Erythroblast (primary cell): ENCODE results near the gene LDHAL6B.

ENCODE experiments used
- GATA1 ChIP-seq: IDR thresholded peaks from 2 replicates; pipeline ENCODE4 v1.6.1; 2011; ENCODE audit warnings: low read depth, mild to moderate bottlenecking, control low read depth, low read length, moderate library complexity
- POLR2A ChIP-seq: IDR thresholded peaks from 2 replicates; pipeline ENCODE4 v1.6.1; 2011; ENCODE audit warnings: mild to moderate bottlenecking, low read length

GRCh38 chr15:59245559-59245958 is 38.9 kb downstream of the LDHAL6B start:
- TF ChIP-seq POLR2A (no peak), GATA1 (no peak)
